Tibial nerve (tissue), 4 donors: Measurements from ENCODE around the gene SWAP70. TPM values are rescaled to one million over a fixed set of nuclear protein-coding genes. Genes with fewer than 3 reads are reported as not detected.
A peak's percentile ranks its signal among the peaks of the same experiment; 100 is the strongest.

ENCODE experiments used
- DNase-seq, 2 donors: peaks; one replicate each; pipeline ENCODE4 v3.0.0-alpha.2; 2019; ENCODE audit warnings: low spot score in 2 of 2
- H3K27ac ChIP-seq, 4 donors: fragments of 200-600 bp; sonication (generic) in 3 of 4; one replicate each; pipeline ENCODE4 v1.5.1; 2017 to 2019; ENCODE audit warnings: mild to moderate bottlenecking in 1 of 4
- H3K27me3 ChIP-seq, 2 donors: fragments of 200-600 bp; sonication (generic) in 1 of 2; one replicate each; pipeline versions ENCODE4 v1.5.1 to v1.6.0; 2017 to 2019
- H3K36me3 ChIP-seq, 3 donors: fragments of 200-600 bp; sonication (generic); one replicate each; pipeline ENCODE4 v1.5.1; 2018 to 2019
- H3K4me1 ChIP-seq, 4 donors: fragments of 200-600 bp; sonication (generic) in 3 of 4; one replicate each; pipeline ENCODE4 v1.5.1; 2017 to 2019
- H3K4me3 ChIP-seq, 4 donors: fragments of 200-600 bp; sonication (generic) in 3 of 4; one replicate each; pipeline ENCODE4 v1.5.1; 2017 to 2019; ENCODE audit warnings: mild to moderate bottlenecking in 1 of 4, moderate library complexity in 1 of 4
- H3K9me3 ChIP-seq, 4 donors: fragments of 200-600 bp; sonication (generic) in 3 of 4; one replicate each; pipeline ENCODE4 v1.5.1; 2017 to 2019
- EP300 ChIP-seq, 2 donors: sonication (generic); formaldehyde crosslinking; IDR thresholded peaks; one replicate each; pipeline ENCODE4 v1.6.1; 2017; ENCODE audit warnings: antibody characterized with exemption in 2 of 2, mild to moderate bottlenecking in 1 of 2
- POLR2A ChIP-seq, 2 donors: fragments of 450-650 bp; IDR thresholded peaks; one replicate each; pipeline ENCODE4 v1.6.1; 2017; ENCODE audit warnings: antibody characterized with exemption in 2 of 2, mild to moderate bottlenecking in 2 of 2, moderate library complexity in 2 of 2
- WGBS, 2 donors: methylation state at CpG; one replicate each; pipeline ENCODE4 v1.1.5; 2018; 5-methylcytosine and 5-hydroxymethylcytosine counted together
- total RNA-seq, 4 donors: library from RNA; depleted of rRNA; stranded (reverse); fragments of >200 nt; gene quantifications; one replicate each; pipeline ENCODE4 v1.1.0, GENCODE V29; 2016
- TF ChIP-seq, protein P1 (sequence below), 5 experiments: fragments of 200-600 bp in 3 of 5; fragments of 450-650 bp in 2 of 5; sonication (generic) in 3 of 5; IDR thresholded peaks; one replicate each; pipeline ENCODE4 v1.5.1; 2016 to 2019; ENCODE audit warnings: antibody characterized with exemption in 5 of 5, mild to moderate bottlenecking in 3 of 5, moderate library complexity in 2 of 5

Gene SWAP70
- total RNA-seq, 4 donors from 2014 or later, result 51.0 to 79.1 (median 66.9) TPM

DNA sequence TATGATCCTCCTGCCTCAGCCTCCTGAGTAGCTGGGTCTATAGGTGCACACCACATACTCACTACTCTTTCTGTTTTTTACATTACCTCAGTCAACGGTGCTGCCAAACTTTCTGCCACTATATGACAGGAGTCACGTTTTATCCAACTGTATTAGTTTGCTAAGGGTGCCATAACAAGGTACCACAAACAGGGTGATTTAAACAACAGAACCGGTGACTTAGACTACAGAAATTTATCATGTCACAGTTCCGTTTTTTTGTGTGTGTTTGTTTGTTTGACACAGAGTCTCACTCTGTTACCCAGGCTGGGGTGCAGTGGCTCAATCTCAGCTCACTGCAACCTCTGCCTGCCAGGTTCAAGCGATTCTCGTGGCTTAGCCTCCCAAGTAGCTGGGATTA lies 6.3 kb upstream of the SWAP70 start:
- Histone ChIP-seq H3K36me3 (no peaks in the 10 kb centered on the region), H3K9me3 (peaks cover 0 to 7% (median 0%) of the 10 kb centered on the region in 4 donors), H3K27ac (no peak overlapping the region), H3K4me1 (no peaks in the 10 kb centered on the region), H3K27me3 (no peaks in the 10 kb centered on the region), H3K4me3 (no peak overlapping the region)
- TF ChIP-seq EP300 (IDR thresholded peaks at IDR 0.05), result no peak
- no peak for TF ChIP-seq POLR2A (IDR thresholded peaks at IDR 0.05)
- TF ChIP-seq, protein P1, sequence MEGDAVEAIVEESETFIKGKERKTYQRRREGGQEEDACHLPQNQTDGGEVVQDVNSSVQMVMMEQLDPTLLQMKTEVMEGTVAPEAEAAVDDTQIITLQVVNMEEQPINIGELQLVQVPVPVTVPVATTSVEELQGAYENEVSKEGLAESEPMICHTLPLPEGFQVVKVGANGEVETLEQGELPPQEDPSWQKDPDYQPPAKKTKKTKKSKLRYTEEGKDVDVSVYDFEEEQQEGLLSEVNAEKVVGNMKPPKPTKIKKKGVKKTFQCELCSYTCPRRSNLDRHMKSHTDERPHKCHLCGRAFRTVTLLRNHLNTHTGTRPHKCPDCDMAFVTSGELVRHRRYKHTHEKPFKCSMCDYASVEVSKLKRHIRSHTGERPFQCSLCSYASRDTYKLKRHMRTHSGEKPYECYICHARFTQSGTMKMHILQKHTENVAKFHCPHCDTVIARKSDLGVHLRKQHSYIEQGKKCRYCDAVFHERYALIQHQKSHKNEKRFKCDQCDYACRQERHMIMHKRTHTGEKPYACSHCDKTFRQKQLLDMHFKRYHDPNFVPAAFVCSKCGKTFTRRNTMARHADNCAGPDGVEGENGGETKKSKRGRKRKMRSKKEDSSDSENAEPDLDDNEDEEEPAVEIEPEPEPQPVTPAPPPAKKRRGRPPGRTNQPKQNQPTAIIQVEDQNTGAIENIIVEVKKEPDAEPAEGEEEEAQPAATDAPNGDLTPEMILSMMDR (IDR thresholded peaks at IDR 0.05), result no peak
- WGBS, 2 donors, result 84 to 85% methylated on average over 6 of the region's 6 CpGs
- no peak for DNase-seq

DNA sequence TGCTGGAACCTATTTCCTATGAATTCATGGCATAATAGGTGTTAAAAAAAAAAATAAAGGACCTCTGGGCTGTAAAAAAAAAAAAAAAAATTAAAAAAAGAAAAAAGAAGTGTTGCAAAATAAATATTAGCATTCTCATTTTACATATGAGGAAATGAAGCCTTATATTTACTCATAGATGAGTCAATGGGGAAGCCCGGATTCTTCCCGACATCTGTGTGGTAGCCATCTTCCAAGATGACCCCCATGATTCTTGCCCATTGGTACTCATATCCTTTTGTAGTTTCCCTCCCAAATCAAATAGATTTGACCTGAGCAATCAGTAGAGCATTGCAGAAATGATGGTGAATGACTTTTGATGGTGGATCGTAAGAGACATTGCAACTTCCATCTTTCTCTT lies 3.0 kb upstream of the SWAP70 start:
- H3K4me1 ChIP-seq, result peaks cover 0 to 11% (median 2%) of the 10 kb centered on the region in 4 donors

DNA sequence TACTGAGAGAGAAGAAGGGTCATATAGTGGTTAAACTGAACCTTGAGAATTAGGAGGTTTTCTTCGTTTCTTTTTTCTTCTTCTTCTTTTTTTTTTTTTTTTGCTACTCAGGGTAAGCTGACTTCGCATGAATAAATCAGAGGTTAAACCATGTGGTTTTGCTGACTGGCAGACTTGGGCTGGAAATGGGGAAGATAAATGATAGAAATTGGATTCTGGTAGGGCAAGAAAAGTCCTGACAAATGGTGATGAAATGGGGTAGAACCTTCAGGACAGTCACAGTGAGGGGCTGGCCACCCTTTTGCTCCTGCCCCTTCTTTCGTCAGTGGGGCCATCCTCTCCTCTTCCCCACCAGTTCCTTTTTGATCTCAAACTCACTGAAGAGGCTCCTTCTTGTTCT lies 1.6 kb upstream of the SWAP70 start:
- Histone ChIP-seq H3K4me1 (peaks cover 0 to 13% (median 2%) of the 10 kb centered on the region in 4 donors), H3K9me3 (peaks cover 0 to 18% (median 1%) of the 10 kb centered on the region in 4 donors), H3K4me3 (no peak overlapping the region), H3K27ac (peak overlapping the region in 3 of 4 donors; percentile 93 to 99 (median 98)), H3K27me3 (no peaks in the 10 kb centered on the region), H3K36me3 (peaks cover 0 to 13% (median 0%) of the 10 kb centered on the region in 3 donors)
- TF ChIP-seq EP300 (IDR thresholded peaks at IDR 0.05), result peak in 1 of 2 donors; percentile 30
- TF ChIP-seq, protein P1 (IDR thresholded peaks at IDR 0.05), result no peak
- no peak for TF ChIP-seq POLR2A (IDR thresholded peaks at IDR 0.05)
- no peak for DNase-seq
- 55% methylated on average over 3 of the region's 3 CpGs for WGBS, 2 donors

More for the DNA sequence above, 3.0 kb upstream of the SWAP70 start:
- Histone ChIP-seq H3K36me3 (no peaks in the 10 kb centered on the region), H3K27me3 (no peaks in the 10 kb centered on the region), H3K9me3 (peaks cover 0 to 12% (median 0%) of the 10 kb centered on the region in 4 donors), H3K4me3 (no peak overlapping the region), H3K27ac (no peak overlapping the region)
- no peak for DNase-seq
- WGBS, 2 donors, result 90 to 93% methylated on average over 3 of the region's 3 CpGs
- TF ChIP-seq POLR2A (IDR thresholded peaks at IDR 0.05) (no peak), EP300 (IDR thresholded peaks at IDR 0.05) (no peak)
- TF ChIP-seq, protein P1 (IDR thresholded peaks at IDR 0.05), result no peak

DNA sequence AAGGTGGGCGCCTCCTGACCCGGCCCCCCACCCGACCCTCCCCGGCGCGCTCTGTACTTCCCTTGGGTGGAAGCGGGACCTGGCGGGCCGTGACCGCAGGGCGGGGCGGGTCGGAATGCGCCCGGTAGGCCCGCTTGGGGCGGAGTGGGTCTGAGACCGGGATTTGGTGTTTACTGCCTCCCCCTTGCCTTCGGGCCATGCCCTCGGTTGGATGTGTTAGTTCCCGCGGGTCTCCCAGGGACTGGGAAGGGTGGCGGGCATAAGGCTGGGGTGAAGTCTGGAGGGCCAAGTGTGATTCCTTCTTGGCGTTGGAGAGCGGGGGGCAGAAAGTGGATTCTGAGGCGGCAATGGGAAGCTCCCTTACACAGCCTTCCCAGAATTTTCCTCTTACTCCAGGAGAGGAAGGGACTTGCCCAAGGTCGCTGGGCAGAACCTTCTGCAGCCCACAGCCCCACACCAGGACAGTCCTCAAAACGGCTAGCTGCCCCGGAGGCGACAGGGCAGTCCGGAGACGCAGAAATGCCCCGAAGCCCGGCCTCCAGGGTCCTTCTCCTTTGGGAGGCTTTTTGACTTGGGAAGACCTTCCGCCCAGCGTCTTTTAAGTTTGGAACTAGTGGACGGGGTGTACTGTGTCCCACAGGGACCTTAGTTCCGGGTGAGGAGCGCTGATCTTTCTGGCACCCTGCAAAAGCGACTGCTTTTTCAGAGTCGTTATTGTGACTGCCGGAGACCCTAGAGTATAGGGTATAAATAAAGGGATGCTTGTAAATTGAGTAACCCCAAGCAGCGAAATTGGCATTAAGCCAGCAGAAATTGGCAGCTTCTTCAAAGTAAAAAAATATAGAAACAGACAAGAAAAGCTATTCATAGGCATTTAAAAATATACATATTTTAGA lies 647 bp downstream of the SWAP70 start:
- 0 to 3% methylated on average over 31 to 35 of the region's 43 CpGs for WGBS, 2 donors
- H3K9me3 ChIP-seq, result peaks cover 0 to 18% (median 1%) of the 10 kb centered on the region in 4 donors
- H3K27ac ChIP-seq, result peak overlapping the region; percentile 93 to 99 (median 96)
- H3K27me3 ChIP-seq, result no peaks in the 10 kb centered on the region
- peaks cover 0 to 21% (median 0%) of the 10 kb centered on the region in 3 donors for H3K36me3 ChIP-seq
- TF ChIP-seq, protein P1 (IDR thresholded peaks at IDR 0.05), result no peak
- no peak for TF ChIP-seq POLR2A (IDR thresholded peaks at IDR 0.05)
- peak overlapping the region; percentile 52 to 100 (median 84) for H3K4me3 ChIP-seq
- peak; percentile 26 to 50 for DNase-seq
- peaks cover 0 to 24% (median 4%) of the 10 kb centered on the region in 4 donors for H3K4me1 ChIP-seq

DNA sequence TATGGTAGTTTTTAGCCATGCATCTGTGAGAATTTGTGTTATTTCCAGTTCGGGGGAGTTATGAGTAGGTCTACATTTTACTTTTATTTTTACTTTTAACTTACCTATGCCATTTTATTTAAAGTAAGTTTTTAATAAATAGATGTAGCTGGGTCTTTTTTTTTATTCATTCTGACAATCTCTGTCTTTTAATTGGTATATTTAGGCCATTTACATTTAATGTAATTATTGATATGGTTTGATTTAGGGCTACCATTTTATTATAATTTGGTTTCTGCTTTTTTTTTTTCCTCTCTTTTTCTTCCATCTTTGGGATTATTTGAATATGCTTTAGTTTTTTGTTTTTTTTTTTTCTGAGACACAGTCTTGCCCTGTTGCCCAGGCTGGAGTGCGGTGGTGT lies 1.9 kb downstream of the SWAP70 start:
- Histone ChIP-seq H3K27me3 (no peaks in the 10 kb centered on the region), H3K4me1 (peaks cover 0 to 24% (median 4%) of the 10 kb centered on the region in 4 donors), H3K4me3 (peak overlapping the region in 1 of 4 donors; percentile 94), H3K9me3 (peaks cover 0 to 18% (median 1%) of the 10 kb centered on the region in 4 donors), H3K27ac (no peak overlapping the region), H3K36me3 (peaks cover 0 to 21% (median 0%) of the 10 kb centered on the region in 3 donors)
- 97 to 98% methylated on average over 2 of the region's 2 CpGs for WGBS, 2 donors
- no peak for TF ChIP-seq EP300 (IDR thresholded peaks at IDR 0.05)
- no peak for TF ChIP-seq POLR2A (IDR thresholded peaks at IDR 0.05)
- TF ChIP-seq, protein P1 (IDR thresholded peaks at IDR 0.05), result no peak
- no peak for DNase-seq
